Fibroblast of villous mesenchyme (primary cell): Measurements from ENCODE around the gene ZMYM2. TPM values are rescaled to one million over a fixed set of nuclear protein-coding genes. Genes with fewer than 3 reads are reported as not detected.

Experiments
- DNase-seq: peaks from one replicate; pipeline ENCODE4 v3.0.0-alpha.2; 2010; ENCODE audit warnings: low read depth
- H3K4me3 ChIP-seq: 2 replicates; pipeline ENCODE4 v1.5.1; 2011; ENCODE audit warnings: low read depth, mild to moderate bottlenecking, low read length
- CTCF ChIP-seq: IDR thresholded peaks from 2 replicates; pipeline ENCODE4 v1.5.1; 2012; ENCODE audit warnings: low read depth, mild to moderate bottlenecking, low read length; ENCODE audit not compliant: insufficient read depth
- total RNA-seq: library from RNA; depleted of rRNA; stranded (reverse); fragments of >200 nt; gene quantifications from 2 replicates; pipeline ENCODE4 v1.2.3, GENCODE V29; 2012

Gene ZMYM2
- total RNA-seq, 1 donor, result 69.1 TPM

- no peak overlapping the region for H3K4me3 ChIP-seq
- DNase-seq, result no peak
- TF ChIP-seq CTCF, result no peak
Observed at GRCh38 chr13:19955873-19956559, 2.5 kb upstream of the ZMYM2 start.

- DNase-seq, result peak; percentile 56
- peak; percentile 58 for TF ChIP-seq CTCF
- peak overlapping the region; percentile 50 for H3K4me3 ChIP-seq
Observed at GRCh38 chr13:19957320-19958154, 990 bp upstream of the ZMYM2 start.

- DNase-seq, result peak; percentile 57
- no peak for TF ChIP-seq CTCF
- peak overlapping the region; percentile 74 for H3K4me3 ChIP-seq
Observed at GRCh38 chr13:19959141-19959830, 759 bp downstream of the ZMYM2 start.

- peak; percentile 95 for TF ChIP-seq CTCF
- peak; percentile 92 for DNase-seq
- peak overlapping the region; percentile 74 for H3K4me3 ChIP-seq
Observed at GRCh38 chr13:19959831-19960652, 1.5 kb downstream of the ZMYM2 start.

- TF ChIP-seq CTCF, result no peak
- DNase-seq, result peak; percentile 9
- H3K4me3 ChIP-seq, result peak overlapping the region; percentile 74
Observed at GRCh38 chr13:19960653-19960976, 2.1 kb downstream of the ZMYM2 start.

GRCh38 chr13:19961489-19961888 lies 3.0 kb downstream of the ZMYM2 start:
- peak; percentile 7 for DNase-seq
- peak overlapping the region; percentile 34 for H3K4me3 ChIP-seq
- no peak for TF ChIP-seq CTCF
